SK-N-SH (cell line): ENCODE results near the gene PLAGL2. TPM values are rescaled to one million over a fixed set of nuclear protein-coding genes. Genes with fewer than 3 reads are reported as not detected.

Experiments
- CTCF ChIA-PET: fragments of 300-600, 350-600 bp; formaldehyde crosslinking; extraction: SDS; loops from one replicate; lab custom pipeline; 2021; lab: Yijun Ruan, JAX
- POLR2A ChIA-PET: fragments of 350-600 bp; sonication (Branson Sonifier 250); formaldehyde crosslinking; extraction: SDS; loops from one replicate; lab custom pipeline; 2020; ENCODE audit warnings: antibody characterized with exemption, inconsistent platforms; lab: Yijun Ruan, JAX
- DNase-seq: peaks from one replicate; pipeline ENCODE4 v3.0.0; 2012
- H2AFZ ChIP-seq: fragments of 200-600 bp; sonication (generic); 2 replicates; pipeline ENCODE4 v1.8.1; 2016; ENCODE audit warnings: antibody characterized with exemption, mild to moderate bottlenecking, low read depth
- H3F3A ChIP-seq: fragments of 200-600 bp; sonication (generic); replicated peaks from 2 replicates; pipeline ENCODE3; 2016; ENCODE audit warnings: antibody characterized with exemption, mild to moderate bottlenecking; ENCODE audit not compliant: insufficient read depth
- H3K27ac ChIP-seq, 2 experiments: fragments of 200-500 bp in 1 of 2; fragments of 200-600 bp in 1 of 2; sonication (Bioruptor generic) in 1 of 2; sonication (generic), shearing (Covaris generic) in 1 of 2; 2 replicates each; pipeline versions ENCODE4 v1.5.1 to v1.6.1; 2014 to 2016; ENCODE audit warnings: low read depth in 2 of 2, inconsistent platforms in 1 of 2, low read length in 1 of 2, mild to moderate bottlenecking in 1 of 2, mixed read lengths in 1 of 2
- H3K27me3 ChIP-seq: fragments of 200-600 bp; sonication (generic), shearing (Covaris generic); 2 replicates; pipeline ENCODE4 v1.6.1; 2016; ENCODE audit warnings: mixed run types; ENCODE audit not compliant: insufficient read depth
- H3K36me3 ChIP-seq, 2 experiments: fragments of 200-500 bp in 1 of 2; fragments of 200-600 bp in 1 of 2; sonication (Bioruptor generic) in 1 of 2; sonication (generic) in 1 of 2; replicated peaks in 1 of 2; 2 replicates each; pipeline versions ENCODE3 to v1.5.1; 2014 to 2016; ENCODE audit warnings: low read length in 1 of 2, mild to moderate bottlenecking in 1 of 2; ENCODE audit not compliant: insufficient read depth in 2 of 2, control insufficient read depth in 1 of 2
- H3K4me1 ChIP-seq, 2 experiments: fragments of 200-500 bp in 1 of 2; fragments of 200-600 bp in 1 of 2; sonication (Bioruptor generic) in 1 of 2; sonication (generic), shearing (Covaris generic) in 1 of 2; 2 replicates each; pipeline versions ENCODE4 v1.5.1 to v1.6.1; 2014 to 2016; ENCODE audit warnings: low read depth in 1 of 2, low read length in 1 of 2, mixed run types in 1 of 2; ENCODE audit not compliant: insufficient read depth in 2 of 2, control insufficient read depth in 1 of 2
- H3K4me2 ChIP-seq: fragments of 200-600 bp; sonication (generic), shearing (Covaris generic); 2 replicates; pipeline ENCODE4 v1.6.1; 2017; ENCODE audit warnings: mixed run types
- H3K4me3 ChIP-seq, 2 experiments: fragments of 200-500 bp in 1 of 2; fragments of 200-600 bp in 1 of 2; sonication (Bioruptor generic) in 1 of 2; sonication (generic), shearing (Covaris generic) in 1 of 2; 2 replicates each; pipeline versions ENCODE4 v1.5.1 to v1.8.1; 2014 to 2016; ENCODE audit warnings: low read depth in 2 of 2, inconsistent platforms in 1 of 2, low read length in 1 of 2, mild to moderate bottlenecking in 1 of 2, mixed read lengths in 1 of 2, moderate library complexity in 1 of 2
- H3K79me2 ChIP-seq: fragments of 200-600 bp; sonication (generic); 2 replicates; pipeline ENCODE4 v1.8.1; 2017; ENCODE audit warnings: mild to moderate bottlenecking; ENCODE audit not compliant: insufficient read depth
- H3K9ac ChIP-seq: fragments of 200-600 bp; sonication (generic); 2 replicates; pipeline ENCODE4 v1.6.1; 2017; ENCODE audit warnings: mixed run types
- H3K9me2 ChIP-seq: fragments of 200-600 bp; sonication (generic); 2 replicates; pipeline ENCODE4 v1.6.1; 2017; ENCODE audit warnings: mixed run types
- H3K9me3 ChIP-seq: fragments of 200-600 bp; sonication (generic); 2 replicates; pipeline ENCODE4 v1.6.1; 2017; ENCODE audit warnings: mixed run types, mild to moderate bottlenecking, moderate library complexity
- H4K20me1 ChIP-seq: fragments of 200-600 bp; sonication (generic); 2 replicates; pipeline ENCODE4 v1.6.1; 2017; ENCODE audit warnings: mild to moderate bottlenecking, mixed run types; ENCODE audit not compliant: insufficient read depth
- CHD2 ChIP-seq: fragments of 150-350 bp; IDR thresholded peaks from 2 replicates; pipeline ENCODE4 v1.6.1; 2018; ENCODE audit warnings: low read length; ENCODE audit not compliant: partially characterized antibody
- EZH2phosphoT487 ChIP-seq: fragments of 200-600 bp; sonication (generic); IDR thresholded peaks from 2 replicates; pipeline ENCODE4 v1.6.1; 2017; ENCODE audit warnings: low read depth, mixed run types, mild to moderate bottlenecking, antibody characterized with exemption, moderate library complexity, borderline replicate concordance
- JUND ChIP-seq: IDR thresholded peaks from 2 replicates; pipeline ENCODE4 v1.4.0; 2012
- NFIC ChIP-seq: IDR thresholded peaks from 2 replicates; pipeline ENCODE4 v1.4.0; 2012; ENCODE audit warnings: borderline replicate concordance
- PBX3 ChIP-seq: IDR thresholded peaks from 2 replicates; pipeline ENCODE4; 2012
- RCOR1 ChIP-seq: fragments of 150-350 bp; IDR thresholded peaks from 2 replicates; pipeline ENCODE4 v1.6.1; 2017; ENCODE audit warnings: antibody characterized with exemption, low read length
- REST ChIP-seq: IDR thresholded peaks from 2 replicates; pipeline ENCODE4 v1.6.1; 2012; ENCODE audit warnings: mild to moderate bottlenecking, low read depth, low read length, moderate library complexity
- SIN3A ChIP-seq: IDR thresholded peaks from 2 replicates; pipeline ENCODE4 v1.6.1; 2012; ENCODE audit warnings: low read depth, mild to moderate bottlenecking, low read length, moderate library complexity, borderline replicate concordance
- SMC3 ChIP-seq: IDR thresholded peaks from 2 replicates; pipeline ENCODE4 v1.6.1; 2012; ENCODE audit warnings: low read depth, low read length, improper control_type of control experiment
- TEAD4 ChIP-seq: IDR thresholded peaks from 2 replicates; pipeline ENCODE4 v1.4.0; 2012; ENCODE audit warnings: mild to moderate bottlenecking, borderline replicate concordance; ENCODE audit not compliant: insufficient read depth
- USF1 ChIP-seq: IDR thresholded peaks from 2 replicates; pipeline ENCODE4 v1.4.0; 2012; ENCODE audit warnings: low read depth, borderline replicate concordance
- WGBS: methylation state at CpG from one replicate; pipeline ENCODE4 v1.1.6; 2017; ENCODE audit warnings: low lambda C conversion rate; 5-methylcytosine and 5-hydroxymethylcytosine counted together
- polyA plus RNA-seq, 3 experiments: library from polyadenylated mRNA; depleted of rRNA; stranded (reverse); fragments of >200 nt; gene quantifications; 2 replicates each; pipeline ENCODE4 v1.2.3, GENCODE V29; 2012

Gene PLAGL2
- polyA plus RNA-seq, 1 of the 3 experiments (the other 2 are of a cell fraction), result 4.0 TPM

GRCh38 chr20:32233286-32233685, 25.7 kb upstream of the PLAGL2 start:
- H3K27ac ChIP-seq, result no peak overlapping the region
- no peak for DNase-seq
- H4K20me1 ChIP-seq, result no peaks in the 10 kb centered on the region
- no peaks in the 10 kb centered on the region for H3F3A ChIP-seq
- no peaks in the 10 kb centered on the region for H3K9me2 ChIP-seq
- no peaks in the 10 kb centered on the region for H3K79me2 ChIP-seq
- H3K4me3 ChIP-seq, result no peak overlapping the region
- WGBS, result over 99% methylated on average over 9 of the region's 9 CpGs
- TF ChIP-seq SMC3 (no peak), PBX3 (no peak), REST (no peak), EZH2phosphoT487 (no peak), JUND (no peak), USF1 (no peak), RCOR1 (no peak), NFIC (no peak), CHD2 (no peak)
- TF ChIP-seq, all 33 proteins: peak for 0
- H3K36me3 ChIP-seq, result peaks cover 20 to 55% of the 10 kb centered on the region in 2 experiments
- ChIA-PET POLR2A (no interaction called here), CTCF (interaction anchor here (1.0 kb wide), 1 partner anchor 11 kb away, joined by 3 read pairs; no protein-coding TSS in a partner anchor)
- no peaks in the 10 kb centered on the region for H3K27me3 ChIP-seq
- H3K9me3 ChIP-seq, result no peaks in the 10 kb centered on the region
- no peak overlapping the region for H3K4me2 ChIP-seq
- no peak overlapping the region for H2AFZ ChIP-seq
- no peaks in the 10 kb centered on the region for H3K4me1 ChIP-seq
- no peak overlapping the region for H3K9ac ChIP-seq

GRCh38 chr20:32232326-32232886, 24.9 kb upstream of the PLAGL2 start:
- Histone ChIP-seq H3K27ac (no peak overlapping the region), H4K20me1 (no peaks in the 10 kb centered on the region), H3K27me3 (no peaks in the 10 kb centered on the region), H3K36me3 (peaks cover 20 to 61% of the 10 kb centered on the region in 2 experiments), H3K9me3 (no peaks in the 10 kb centered on the region), H3K4me1 (no peaks in the 10 kb centered on the region), H3K4me2 (no peak overlapping the region), H3K4me3 (no peak overlapping the region), H3K9ac (no peak overlapping the region), H3F3A (no peaks in the 10 kb centered on the region), H3K79me2 (no peaks in the 10 kb centered on the region), H3K9me2 (no peaks in the 10 kb centered on the region), H2AFZ (no peak overlapping the region)
- ChIA-PET POLR2A (no interaction called here), CTCF (interaction anchor here (0.7 to 0.9 kb wide), 2 partner anchors 10 to 409 kb away, joined by 3 read pairs; no protein-coding TSS in a partner anchor)
- TF ChIP-seq EZH2phosphoT487, result no peak
- TF ChIP-seq JUND, result no peak
- TF ChIP-seq TEAD4, result no peak
- no peak for TF ChIP-seq SIN3A
- DNase-seq, result no peak
